GM18909 (cell line): ENCODE results near the gene KIRREL3.

Source experiments
- ATAC-seq: cut with Tn5 transposase; IDR thresholded peaks from one replicate; pipeline ENCODE4 v1.9.1; 2021; ENCODE audit warnings: mild to moderate bottlenecking; ENCODE audit not compliant: unreplicated experiment, poor library complexity

KIRREL3 gene

DNA sequence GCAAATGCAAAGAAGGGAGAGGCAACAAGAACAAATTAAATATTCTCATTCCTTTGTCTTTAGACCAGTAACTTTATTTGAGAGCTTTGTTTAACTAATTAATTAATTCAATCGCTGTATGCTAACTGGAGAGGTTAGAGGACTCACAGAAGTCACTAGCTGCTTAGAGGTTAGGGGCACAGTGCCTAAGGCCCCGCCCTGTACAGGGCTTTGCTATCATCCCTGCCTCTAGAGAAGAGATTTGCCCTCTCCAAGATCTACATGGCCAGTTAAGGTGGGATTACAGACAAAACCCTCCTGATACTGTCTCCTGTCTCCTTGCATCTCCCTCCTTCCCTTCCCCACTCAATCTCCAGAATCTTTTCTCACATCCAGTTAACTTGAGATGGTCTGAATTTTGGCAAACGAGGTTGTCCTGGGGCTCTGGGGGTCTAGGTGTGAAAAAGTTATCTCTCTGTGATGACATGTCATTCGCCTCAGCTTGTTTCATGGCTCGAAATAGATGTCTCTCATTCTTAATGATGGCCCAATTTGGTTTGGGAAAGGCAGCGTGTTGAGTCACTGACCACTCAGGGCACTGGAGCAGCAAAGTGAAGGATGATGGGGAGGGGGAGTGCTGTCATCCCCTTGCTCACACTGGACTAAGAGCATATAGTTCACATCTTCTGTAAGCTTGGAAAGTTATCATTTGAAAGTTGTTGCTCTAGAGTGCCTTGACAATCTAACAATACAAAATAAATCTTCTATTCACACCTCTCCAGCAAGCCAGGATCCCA is 190.9 kb downstream of the KIRREL3 start:
- ATAC-seq: no peak

DNA sequence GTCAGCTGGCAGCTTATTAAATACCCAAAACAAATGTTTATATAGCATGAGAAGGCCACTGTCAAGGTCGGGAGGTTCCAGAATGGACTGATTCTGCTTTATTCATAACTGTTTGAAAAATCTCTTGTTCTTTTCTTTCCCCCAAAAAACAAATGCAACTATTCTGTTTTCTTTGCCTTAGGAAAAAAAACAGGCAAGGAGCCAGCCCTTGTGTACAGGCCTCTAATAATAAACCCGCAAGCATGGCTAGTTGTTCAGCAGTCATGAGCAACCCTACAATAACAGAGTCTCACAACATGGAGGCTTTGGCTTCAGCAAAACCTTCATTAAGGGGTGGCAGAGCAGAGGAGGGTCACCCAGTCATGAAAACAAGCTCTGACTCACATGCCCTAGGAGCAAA is 191.7 kb downstream of the KIRREL3 start:
- ATAC-seq: no peak

GRCh38 chr11:126808296-126808695 is 192.3 kb downstream of the KIRREL3 start:
- no peak for ATAC-seq

DNA sequence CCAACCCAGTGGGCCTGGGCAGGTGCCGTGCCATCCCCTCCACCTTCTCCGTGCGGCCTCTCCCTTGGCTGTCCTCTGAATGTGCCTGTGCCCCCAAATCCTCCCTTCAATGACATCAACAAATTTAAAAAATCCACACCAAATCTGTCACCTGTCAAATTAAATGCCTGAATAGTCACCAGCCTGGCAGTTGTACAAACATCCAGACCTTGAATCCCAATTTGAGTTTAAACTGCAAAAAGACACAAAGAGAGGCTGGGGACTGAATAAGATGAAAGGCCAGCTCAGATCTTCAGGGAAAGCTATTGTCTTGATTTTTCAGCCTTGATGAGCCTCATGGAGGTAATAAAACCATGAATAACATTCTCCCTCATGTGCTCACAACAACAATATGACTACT is 194.7 kb downstream of the KIRREL3 start:
- ATAC-seq: no peak

- no peak for ATAC-seq
These were observed 196.2 kb downstream of the KIRREL3 start for GRCh38 chr11:126804363-126804762.

GRCh38 chr11:126800009-126800408 is 200.6 kb downstream of the KIRREL3 start:
- ATAC-seq: no peak

- ATAC-seq: no peak
These were observed 203.0 kb downstream of the KIRREL3 start for GRCh38 chr11:126797457-126798169.

DNA sequence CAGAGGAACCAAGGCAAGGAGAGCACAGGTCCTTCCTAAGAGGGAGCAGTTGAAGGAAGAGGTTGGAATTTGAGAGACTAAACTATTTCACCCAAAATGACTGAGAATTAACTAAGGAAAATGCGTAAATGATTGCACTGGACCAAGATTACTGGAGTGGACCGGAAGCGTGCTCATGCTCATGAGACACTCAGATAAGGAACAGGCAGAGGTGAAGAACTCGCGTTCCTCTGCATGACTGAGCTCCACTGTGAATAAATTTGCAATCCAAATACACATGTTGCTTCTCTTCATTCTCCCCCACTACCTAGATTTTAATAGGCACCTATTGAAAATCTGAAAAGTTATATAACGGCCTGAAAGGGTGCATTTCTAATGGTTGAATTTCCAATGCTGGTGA is 207.0 kb downstream of the KIRREL3 start:
- ATAC-seq: no peak

DNA sequence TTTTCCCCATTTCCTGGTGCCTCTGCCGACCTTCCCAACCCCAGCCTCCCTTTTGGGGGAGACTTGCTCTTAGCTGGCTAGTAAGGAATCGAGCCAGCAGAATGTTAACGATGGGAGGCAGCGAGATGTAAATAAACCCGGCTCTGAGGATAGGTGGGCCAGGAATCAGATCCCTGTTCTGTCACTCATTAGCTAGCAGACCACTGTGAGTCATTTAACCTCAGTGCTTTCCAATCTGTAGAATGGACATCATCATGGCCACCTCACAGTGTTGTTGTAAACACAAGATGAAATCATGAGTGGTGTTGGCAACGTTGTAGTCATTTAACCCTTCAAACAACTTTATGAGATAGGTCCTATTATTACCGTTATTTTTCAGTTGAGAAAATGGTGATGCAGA is 208.6 kb downstream of the KIRREL3 start:
- ATAC-seq: no peak

GRCh38 chr11:126791446-126791845 is 209.1 kb downstream of the KIRREL3 start:
- ATAC-seq: no peak

DNA sequence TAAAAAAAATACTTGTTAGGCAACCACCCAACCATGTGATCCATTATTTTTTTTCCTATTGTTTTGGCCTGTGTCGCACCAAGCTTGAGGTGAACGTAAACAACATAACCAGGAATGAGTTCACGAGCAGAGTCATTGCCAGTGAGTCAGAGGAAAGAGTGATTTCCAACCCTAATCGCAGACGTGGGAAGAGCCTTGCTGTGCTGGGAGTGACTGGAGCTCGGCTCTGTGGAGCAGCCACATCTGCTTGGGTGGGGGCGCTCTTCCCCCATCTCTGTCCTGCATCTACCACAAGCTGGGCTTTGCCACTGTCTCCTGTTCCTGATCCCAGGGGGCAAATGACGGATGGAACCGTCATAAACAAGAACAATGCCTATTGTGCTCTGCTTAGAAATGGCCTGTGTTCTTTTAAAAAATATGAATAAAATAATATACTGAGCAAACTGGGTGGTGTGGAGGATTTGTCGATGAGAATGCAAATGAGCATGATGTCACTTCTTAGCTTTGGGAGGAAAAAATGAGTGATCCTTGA is 210.0 kb downstream of the KIRREL3 start:
- no peak for ATAC-seq

DNA sequence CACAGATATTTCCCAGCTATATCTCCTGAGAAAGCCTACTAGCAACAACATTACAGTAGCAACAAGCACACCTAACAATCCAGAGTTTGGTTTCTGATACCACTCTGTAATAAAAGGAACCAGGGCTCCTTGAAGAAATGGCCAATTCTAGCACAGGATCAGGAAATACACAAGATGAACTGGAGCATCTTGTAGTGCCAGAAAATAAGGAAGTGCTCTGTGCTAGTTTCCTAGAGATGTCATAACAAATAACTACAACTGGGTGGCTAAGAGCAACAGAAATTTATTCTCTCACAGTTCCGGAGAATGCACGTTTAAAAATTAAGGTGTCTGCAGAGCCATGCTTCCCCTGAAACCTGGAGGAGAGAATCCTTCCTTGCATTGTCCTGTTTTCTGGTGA is 217.8 kb downstream of the KIRREL3 start:
- ATAC-seq: no peak

- ATAC-seq: no peak
These were observed 218.6 kb downstream of the KIRREL3 start for GRCh38 chr11:126781942-126782341.

GRCh38 chr11:126776119-126776518 is 224.5 kb downstream of the KIRREL3 start:
- ATAC-seq: no peak

GRCh38 chr11:126772267-126772666 is 228.3 kb downstream of the KIRREL3 start:
- no peak for ATAC-seq

GRCh38 chr11:126768702-126769101 is 231.9 kb downstream of the KIRREL3 start:
- no peak for ATAC-seq

DNA sequence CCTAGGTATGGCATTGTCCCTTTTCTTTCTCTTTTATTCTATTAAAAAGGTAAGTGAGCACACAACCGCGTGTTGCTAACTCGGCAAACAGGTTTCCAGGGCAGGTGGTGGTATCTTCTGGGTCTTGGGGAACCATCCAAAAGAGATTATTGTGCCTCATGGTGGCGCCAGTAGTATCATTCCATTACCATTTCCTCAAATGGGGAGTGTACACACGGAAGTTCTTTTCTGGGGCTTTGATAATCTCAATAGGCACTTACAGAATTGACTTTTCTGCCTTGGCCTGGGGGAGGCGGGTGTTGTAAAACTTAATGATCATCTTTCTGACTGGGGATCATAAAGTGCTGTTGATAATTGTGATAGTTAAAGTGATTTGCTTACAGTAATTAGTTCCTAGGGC is 234.1 kb downstream of the KIRREL3 start:
- ATAC-seq: no peak

GRCh38 chr11:126765196-126765595 is 235.4 kb downstream of the KIRREL3 start:
- ATAC-seq: no peak

- ATAC-seq: no peak
These were observed 236.3 kb downstream of the KIRREL3 start for GRCh38 chr11:126764231-126764630.

GRCh38 chr11:126756855-126757254 is 243.7 kb downstream of the KIRREL3 start:
- ATAC-seq: no peak

DNA sequence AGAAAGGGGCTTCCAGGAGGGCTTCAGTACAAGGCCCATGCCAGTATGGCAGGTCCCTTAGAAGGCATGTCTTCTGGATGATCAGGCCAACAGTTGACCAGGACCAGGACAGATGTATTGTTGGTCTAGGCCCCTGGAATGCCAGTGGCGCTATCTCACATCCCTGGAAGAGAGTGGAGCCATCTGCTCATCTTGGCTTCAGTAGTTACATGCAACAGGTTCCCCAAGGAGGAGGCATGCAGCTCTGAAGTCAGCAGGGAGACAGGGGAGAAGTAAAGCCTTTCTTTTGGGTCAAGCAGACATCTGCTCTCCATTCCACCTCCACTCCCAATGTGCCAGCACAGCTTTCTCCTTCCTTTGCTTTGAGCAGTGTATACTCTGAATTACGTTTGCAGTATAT is 244.1 kb downstream of the KIRREL3 start:
- no peak for ATAC-seq

DNA sequence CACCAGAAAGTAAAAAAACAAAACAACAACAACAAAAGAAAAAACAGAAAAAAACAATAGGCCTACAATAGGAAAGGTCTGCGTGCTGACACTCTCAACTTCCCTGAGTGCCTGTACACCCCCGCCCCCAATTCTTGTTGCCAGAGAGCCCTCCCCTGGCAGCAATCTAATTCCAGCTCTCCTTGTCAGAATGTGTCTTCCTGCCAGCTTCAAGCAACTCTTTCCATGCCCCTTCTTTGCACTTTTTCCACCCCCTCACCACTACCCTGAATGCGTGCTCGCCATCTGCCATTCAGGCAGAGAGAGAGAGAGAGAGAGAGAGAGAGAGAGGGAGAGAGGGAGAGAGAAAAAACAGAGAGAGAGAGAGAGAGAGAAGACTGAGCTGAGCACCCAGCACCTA is 245.0 kb downstream of the KIRREL3 start:
- no peak for ATAC-seq
